ENCODE data around the gene ZRANB3.

ZRANB3 gene

DNA sequence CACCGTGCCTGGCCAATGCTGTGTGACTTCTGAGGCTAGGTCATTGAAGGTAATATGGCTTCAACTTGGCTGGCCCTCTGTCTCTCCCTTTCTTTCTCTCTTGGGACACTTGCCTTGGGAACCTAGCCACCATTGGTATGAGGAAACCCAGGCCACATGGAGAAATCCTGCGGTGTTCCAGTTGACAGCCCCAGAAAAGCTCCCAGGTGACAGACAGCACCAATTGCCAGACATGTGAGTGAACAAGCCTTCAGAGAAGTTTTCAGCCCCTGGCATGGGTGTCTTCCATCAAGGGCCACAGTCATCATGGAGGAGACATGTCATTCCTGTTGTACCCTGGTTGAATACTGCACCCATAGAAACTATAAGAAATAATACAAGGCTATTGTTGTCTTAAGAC lies 292.4 kb downstream of the ZRANB3 start:
- DNase-seq, result no peak

DNA sequence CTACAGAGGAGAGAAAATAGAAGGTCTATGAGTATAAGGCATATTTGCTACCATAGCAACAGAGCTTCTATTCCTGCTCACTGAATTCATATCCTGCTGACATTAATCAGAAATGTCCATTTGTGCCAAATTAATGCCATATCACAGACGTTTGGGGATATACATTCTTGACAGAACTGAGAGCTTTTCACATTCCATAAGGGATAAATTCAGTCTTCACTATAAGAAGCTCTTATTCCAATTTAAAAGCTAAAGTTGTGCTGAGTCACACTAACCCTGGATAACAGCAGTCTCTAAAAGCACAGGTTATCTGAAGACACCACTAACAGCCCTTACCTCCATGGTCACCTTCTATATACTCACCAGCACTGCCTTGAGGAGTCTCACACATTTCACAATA lies 300.9 kb downstream of the ZRANB3 start:
- DNase-seq, result no peak

DNA sequence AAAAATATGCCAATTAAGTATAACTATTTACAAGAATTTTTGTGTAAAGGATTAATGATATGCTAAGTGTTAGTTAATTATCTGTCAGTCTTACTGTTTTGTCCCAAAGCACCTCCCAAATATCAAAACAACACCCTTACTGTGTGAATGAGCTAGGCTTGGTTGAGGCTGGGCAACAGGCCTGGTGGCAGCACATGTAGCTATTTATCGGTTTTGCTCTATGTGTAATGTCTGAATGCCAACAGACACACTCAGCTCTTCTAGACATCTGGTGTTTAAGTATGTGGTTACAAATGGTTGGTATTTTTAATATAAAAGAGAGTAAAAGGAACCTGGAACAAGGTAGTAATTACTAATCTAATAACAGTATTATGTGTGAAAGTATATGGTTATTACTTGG lies 303.6 kb downstream of the ZRANB3 start:
- DNase-seq, result no peak

DNA sequence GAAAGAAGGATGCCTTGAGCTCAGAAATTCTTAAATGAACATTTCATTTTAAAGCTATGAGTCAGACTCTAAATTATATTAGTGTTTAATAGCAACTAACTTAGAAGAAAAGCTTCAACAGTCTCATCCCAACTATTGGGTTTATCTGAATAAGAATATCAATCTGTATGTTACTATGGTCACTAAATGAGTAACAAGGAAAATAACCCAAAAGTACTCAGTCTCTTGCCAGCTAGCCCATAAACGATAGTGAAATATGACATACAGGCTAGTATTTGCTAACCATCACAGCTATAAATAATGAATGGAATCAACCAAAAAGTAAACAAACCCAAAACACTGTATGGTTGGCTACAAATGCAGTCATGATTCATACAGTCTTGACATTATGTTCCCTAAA lies 304.1 kb downstream of the ZRANB3 start:
- DNase-seq, result no peak

DNA sequence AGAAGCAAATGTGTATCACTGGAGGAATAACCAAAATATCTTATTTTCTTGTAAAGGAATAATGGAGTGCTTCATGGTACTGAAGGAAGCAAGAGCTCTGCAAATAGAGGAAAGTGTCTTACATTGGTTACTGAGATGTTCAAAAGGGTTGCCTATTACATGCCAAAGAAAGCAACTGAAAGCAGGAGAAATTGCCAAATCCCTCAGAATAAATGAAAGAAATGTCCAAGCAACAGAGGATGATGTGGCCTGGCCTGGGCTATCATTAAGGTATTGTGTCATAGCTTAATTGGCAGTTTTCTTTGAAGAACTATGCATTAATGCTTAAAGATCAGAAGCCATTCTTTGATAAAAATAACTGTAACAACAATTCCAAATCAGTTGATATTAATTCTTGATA lies 305.2 kb downstream of the ZRANB3 start:
- DNase-seq, result no peak

DNA sequence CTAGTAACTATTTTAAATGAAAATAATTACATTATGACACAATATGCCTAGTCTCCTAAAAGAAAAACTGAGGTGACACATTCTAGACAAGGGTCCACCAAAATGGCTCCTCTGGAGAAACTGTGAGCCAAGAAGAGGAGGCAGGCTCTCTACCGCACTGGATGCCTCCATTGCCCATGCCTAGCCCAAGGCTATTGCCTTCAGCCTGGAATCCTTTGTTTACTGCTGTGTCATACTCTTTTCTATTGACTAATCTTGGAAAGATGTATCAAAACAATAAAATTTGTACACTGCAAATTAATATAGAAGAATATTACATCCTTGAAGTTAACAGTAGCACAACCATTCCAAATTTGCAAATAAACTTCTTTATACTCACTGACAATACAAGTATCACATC lies 311.8 kb downstream of the ZRANB3 start:
- DNase-seq, result no peak

DNA sequence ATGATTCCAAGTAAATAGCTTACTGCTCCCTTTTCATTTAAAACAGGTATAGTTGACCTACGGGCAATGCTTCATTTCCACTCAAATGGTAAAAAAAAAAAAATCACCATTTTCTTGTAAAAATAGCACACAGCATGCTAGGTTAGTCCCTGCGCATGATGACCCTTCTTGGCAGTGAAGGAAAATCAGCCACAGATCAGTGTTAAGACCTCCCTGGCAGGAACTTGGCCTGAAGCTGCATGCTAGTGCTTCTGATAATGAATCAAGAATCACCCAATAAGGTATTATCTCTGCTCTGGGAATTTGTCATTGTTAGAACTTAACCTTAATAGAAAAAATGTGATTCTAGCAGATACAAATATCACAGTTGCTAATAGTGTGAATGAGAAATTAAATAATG lies 312.6 kb downstream of the ZRANB3 start:
- DNase-seq, result no peak

DNA sequence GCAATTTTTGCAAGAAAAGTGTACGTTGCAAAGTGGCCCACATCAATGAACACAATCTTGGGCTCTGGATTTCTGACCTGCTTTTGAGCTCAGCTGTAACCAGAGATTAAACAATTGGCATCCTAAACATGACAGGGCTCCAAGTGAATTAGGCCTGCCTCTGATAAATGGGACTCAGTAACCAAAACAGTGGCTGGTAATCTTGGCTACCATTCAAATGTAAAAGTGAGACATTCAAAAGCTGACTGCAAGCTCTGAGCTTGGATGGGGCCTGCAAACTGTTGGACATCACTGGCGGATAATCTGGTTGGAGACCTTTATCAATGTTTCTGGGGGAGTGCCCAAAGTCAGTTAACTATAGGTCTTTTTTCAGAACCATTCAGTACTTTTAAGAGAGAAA lies 318.3 kb downstream of the ZRANB3 start:
- DNase-seq, result no peak

DNA sequence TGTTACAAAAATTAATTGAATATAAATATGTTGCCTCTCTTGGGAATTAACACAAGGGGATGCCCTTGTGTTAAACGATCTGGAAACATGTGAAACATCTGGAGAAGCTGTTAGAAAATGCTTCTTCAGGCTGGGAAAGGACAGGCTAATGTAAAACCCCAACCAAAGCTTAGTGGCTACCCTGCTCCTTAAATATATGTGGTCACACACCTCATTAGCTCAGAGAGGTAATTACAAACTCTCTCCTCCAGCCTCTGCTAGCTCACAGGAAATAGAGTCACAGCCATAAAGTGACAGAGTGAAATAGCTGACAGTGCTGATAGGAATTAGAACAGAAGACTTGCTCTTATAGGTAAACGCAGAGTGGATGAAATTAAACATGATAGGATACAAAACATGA lies 323.0 kb downstream of the ZRANB3 start:
- no peak for DNase-seq

DNA sequence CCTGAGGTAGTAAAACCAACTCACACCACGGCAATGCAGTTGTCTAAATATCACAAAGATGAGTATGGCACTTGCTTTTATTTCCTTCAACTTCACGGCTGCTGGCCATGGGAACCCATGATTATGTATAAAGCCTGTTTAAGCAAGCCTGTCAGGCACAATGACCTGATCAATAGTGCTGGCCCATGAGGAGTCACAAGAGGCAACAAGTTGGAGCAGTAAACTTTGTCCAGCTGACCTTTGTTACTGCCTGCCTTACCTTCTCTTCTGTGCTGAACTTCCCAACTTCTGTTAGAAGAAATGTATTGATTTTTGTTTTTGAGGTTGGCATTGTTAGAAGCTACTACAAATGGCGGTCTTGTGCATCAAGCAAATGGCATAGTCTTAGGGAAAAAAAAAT lies 327.1 kb downstream of the ZRANB3 start:
- no peak for DNase-seq

DNA sequence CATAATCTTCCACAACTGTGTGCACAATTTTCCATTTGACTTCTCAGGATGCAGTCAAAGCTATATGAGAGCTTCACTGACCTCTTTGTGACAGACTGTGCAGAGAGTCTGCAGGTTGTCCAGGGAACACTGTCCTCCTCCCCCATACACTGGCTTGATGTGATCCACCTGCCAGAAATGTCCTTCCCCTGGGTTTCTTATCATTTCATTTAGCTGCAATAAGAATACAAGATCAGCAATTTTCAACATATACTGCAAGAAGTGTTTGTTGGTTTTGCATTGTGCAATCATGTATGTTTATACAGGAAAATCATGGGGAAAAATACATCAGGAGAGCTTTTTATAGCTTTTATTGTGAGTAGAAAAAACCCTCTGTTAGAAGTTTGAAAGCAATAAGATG lies 328.3 kb downstream of the ZRANB3 start:
- DNase-seq, result no peak

DNA sequence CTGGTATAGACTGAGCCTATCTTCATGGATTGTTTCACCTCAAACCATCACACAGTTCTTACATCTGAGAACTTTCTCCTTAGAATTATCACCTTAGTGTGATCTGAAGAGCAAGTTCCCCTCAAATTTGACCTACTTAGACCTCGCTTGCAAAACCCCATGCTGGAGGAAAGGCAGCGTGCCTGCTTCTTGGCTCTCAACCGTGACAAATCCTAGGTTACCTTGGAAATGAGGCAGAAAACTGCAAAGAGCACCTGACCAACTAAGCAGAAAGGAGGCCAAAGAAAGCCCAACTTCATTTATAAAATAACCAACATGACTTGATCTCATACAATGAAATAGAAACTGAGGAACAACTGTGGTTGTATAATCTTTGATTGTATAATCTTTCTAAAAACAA lies 332.5 kb downstream of the ZRANB3 start:
- DNase-seq, result no peak

DNA sequence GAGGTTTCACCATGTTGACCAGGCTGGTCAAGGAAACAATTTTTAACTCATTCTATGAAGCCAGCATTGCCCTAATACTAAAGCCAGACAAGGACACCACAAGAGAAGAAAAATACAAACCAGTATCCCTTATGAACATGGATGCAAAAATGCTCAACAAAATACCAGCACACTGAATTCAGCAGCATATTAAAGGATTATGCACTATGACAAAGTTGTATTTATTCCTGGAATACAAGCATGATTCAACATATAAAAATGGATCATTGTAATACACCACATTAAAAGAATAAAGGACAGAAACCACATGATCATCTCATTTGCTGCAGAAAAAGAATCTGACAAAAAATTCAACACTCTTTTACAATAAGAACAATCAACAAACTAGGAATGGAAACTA lies 340.2 kb downstream of the ZRANB3 start:
- no peak for DNase-seq

DNA sequence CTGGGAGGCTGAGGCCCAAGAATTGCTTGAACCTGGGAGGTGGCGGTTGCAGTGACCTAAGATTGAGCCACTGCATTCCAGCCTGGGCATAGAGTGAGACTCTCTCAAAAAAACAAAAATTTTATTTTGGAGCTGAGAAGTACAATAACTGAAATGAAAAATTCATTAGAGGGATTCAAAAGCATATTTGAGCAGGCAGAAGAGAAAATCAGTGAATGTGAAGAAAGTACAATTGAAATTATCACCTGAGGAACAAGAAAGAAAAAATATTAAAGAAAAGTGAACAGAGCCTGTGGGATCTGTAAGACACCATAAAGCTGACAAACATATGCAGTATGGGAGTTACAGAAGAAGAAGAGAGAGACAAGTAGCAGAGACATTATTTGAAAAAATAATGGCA lies 341.9 kb downstream of the ZRANB3 start:
- no peak for DNase-seq

DNA sequence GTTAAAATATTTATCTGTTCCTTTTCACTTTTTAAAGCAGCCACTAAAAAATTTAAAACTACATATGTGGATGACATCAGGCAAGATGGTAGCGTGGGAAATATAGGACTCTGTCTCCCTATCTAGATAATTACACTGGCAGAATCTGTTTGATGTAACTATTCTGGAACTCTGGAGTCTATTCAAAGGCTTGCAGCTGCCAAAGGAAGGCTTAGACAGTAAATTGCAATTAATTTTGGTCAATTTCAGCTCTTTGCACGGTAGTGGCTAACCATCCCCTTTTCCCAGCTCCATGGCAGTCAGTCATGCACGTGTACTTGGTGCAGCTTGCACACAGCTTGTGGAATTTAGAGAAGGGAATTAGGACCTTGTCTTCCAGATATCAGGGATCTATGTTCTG lies 343.7 kb downstream of the ZRANB3 start:
- DNase-seq, result no peak

DNA sequence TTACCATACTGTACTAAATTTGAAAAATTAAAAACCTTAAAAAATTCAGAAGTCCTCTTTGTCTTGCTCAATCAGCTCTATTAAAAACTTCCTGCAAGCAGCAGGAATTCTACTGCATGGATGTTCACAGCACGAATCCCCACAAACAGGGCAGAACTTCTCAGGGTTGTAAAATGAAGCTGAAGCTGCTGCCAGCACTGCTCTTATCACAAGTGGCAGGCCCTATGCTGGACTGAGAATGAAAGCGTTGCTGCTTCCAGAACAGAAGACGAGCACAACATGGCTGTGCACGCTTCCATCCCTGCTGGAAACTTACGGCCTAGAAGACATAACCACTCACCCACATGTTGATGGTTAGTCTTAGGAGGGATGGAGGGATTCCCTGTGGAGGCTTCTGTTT lies 345.0 kb downstream of the ZRANB3 start:
- no peak for DNase-seq

DNA sequence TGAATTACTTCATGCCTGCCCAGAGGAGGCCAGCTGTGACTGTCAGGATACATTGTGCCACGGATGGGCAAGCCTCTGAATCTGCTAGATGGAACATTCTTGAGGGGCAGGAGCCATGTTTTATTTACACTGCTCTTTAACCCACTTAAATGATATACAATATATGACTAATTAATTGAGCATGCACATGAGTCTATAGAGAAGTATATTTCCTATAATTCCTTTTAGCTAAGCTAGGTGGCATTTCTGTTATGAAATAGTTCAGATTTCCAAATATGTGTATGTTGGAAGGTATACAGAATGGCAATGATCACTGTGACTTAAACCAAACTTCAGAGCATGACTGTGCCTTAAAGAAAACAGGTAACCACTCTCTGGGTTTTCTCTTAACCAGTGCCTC lies 347.2 kb downstream of the ZRANB3 start:
- no peak for DNase-seq

DNA sequence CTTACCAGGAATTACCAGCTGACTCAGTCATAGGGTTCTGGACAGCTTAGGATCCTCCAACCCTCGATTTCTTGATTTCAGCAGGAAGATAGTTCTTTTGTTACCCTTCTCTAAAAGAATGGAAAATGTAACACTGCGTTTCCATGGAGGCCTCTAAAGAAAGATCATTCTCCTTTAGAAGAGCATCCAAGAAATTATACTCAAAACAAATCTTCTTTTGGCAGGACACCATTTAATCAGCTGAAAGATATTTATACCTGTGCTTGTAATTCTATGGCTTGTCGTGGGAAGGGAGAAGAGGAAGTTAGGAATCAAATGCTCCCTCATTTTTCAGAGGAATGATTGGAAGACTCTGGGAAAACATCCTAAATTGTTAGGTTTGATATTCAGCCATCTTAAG lies 348.4 kb downstream of the ZRANB3 start:
- DNase-seq, result no peak

DNA sequence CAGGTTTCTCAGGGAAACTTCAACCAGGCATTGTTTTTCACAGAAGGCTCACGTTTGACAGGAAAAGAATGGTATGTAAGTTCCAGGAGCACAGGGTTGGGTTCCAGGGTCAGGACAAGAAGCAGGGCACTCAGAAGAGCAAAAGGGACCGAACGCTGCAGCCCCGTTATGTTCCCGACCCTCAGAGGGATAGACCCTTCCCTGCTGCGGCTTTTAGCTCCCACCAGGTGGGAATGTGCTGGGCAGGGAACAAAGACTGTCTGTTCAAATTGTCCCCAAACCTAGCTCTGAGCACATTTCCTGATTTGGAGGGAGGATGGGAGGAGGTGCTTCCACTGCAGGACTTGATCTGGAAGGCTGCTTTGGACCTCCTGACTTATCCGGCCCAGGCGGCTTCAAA lies 348.8 kb downstream of the ZRANB3 start:
- no peak for DNase-seq

DNA sequence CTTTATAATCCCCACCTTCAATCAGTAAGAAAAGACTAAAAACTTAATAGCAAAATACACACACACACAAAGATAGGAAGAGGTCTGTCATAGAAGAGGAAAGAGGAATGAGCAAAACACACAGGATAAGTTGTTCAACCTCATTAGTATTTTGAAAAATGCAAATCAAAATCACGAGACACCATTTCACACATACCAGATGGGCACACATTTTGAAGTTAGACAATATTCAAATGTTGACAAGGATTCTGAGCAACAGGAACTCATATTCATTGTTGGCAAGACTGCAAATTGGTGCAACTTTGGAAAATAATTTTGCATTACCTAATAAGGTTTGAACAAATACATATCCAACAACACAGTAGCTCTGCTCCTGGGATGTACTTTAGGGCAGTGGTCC lies 351.3 kb downstream of the ZRANB3 start:
- DNase-seq, result no peak

DNA sequence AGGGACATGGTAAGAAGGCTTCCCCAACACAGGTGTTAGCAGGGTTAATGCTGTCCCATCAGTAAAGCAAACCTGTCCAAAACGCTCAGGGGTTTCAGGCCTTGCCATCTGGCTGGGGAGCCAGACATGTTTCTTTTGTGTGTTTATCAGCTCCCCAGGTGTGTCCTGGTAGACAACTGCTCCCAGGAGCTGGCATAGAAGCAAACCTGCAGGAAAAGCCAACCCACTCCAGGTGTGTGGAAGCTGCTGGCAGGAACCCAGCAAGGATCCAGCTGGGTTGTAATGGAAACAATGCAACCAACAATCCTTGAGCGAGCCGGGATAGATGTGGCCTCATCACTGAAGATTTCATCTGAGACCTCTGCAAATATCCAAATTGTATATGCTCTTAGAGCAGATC lies 355.8 kb downstream of the ZRANB3 start:
- no peak for DNase-seq

DNA sequence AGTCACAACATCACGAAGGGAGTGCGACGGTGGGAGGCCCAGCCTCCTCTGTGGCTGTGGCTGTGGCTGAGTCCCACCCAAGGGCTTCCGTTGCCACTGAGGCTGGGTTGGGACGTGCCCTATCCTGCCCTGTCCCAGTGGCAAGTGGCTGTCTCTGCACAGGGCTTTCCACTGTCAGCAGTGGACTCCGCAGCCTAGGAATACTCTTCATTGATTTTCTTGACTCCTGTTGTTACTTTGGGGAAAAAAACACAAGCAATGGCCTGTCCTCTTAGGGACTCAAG lies 356.3 kb downstream of the ZRANB3 start:
- DNase-seq, result no peak

DNA sequence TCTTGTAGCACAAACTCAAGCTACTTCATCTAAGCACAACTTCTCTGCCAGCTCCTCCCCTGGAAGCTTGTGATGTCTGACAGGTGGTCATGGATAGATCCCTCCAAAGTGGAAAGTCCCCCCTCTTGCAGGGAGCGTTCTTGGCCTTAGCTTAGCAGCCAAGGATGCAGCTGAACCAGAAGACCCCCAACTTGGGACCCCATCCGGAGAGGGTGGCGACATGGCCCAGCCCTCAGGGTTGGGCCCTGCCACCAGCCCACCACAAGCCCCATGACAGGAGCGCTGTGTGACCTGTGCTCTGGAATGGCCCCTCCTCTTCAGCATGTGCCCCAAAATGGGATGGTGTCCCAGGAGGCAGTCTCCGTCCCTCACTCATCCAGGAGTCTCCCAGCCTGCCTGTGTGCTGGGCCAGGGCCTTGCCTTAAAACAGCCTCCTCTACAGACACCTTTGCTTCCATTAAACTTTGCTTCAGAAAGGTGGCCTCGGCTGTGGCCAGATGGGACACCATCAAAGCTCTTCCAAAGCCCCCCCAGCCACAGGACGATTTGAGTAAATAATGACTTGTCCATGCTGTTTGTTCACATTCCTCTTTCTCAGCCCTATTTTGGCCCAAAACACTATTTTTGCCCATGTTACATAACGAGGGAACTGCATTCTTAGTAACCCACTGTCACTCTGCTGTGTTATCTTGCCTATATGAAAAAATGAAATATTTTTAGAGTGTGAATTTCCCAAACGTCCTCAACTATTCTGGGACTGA lies 356.8 kb downstream of the ZRANB3 start:
- DNase-seq, result no peak

DNA sequence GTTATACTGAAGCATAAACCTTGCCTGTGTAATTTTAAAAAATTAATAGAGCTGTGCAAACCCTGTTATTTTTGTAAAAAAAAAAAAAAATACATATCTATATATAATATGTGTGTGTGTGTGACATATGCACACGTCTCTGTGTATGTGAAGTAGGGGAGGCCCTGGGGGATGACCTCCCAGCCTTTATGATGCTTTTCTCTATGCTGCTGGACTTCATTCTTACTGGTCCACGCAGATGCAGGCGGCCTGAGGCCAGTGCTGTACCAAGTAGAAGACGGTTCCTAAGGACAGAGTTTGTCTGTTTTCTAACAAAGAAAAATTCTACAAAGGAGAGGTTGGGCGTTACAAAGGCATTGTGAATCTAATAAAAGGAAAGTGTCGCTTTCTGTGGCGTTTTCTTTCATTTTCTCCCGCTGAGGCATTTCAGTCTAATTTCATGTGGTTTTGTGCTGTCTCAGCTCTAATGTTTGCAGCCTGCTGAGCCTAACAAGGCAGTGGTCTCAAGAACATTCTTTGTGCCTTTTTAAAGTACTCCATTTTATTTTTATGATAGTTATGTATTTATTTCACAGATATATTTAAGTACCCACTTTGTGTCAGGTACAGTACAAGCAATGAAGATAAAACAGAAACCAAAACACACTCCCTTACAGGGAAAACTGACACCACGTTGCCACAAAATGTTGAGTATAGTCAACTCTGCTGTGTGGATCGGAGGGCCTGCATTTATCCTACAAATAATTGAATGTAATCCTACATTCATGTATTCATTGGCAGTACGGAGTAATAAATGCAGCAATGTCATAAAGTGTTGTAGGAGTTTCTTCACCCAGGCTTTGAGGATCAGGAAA lies 360.9 kb downstream of the ZRANB3 start:
- DNase-seq, result no peak
